GM15510 (cell line): ENCODE data around the gene GNAS.

Source experiments
- POLR2A ChIP-seq: IDR thresholded peaks from 3 replicates; pipeline ENCODE4 v1.6.1; 2011; ENCODE audit warnings: borderline replicate concordance; ENCODE audit not compliant: insufficient read length; ENCODE audit errors: extremely low read depth

GNAS gene

DNA sequence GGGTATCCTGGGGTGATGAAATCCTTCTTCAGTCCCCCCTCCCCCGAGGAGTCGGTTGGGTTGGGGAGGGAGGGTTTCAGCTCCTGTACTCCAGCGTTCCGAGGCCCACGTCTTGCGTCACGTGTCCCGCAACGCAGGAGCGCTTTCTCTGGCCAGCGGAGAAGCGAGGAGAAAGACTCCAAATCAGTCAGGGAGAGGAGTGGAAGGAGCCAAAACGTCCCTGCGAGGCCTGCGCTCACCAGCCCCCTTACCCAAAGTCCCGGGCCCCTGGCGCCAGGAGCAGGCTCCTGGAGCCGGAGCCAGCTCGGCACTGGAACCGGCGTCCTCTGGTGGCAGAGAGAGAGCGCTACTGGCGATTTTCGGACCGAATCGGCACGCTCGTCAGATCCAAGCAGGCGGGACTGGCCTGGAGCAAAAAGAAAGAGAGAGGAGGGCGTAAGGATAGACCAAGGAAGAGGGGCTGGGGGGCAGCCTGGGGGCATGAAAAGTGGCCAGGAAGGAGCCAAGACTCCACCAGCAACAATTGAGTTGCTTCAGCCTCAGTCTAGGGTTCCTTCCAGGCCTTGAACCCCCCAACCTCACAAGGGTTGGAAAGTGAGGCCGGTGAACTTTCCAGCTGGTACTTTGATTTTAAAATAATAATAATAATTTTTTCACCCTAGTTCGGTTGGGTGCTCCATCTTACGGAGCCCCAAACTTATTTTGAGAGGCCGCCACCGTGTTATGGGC lies at the start of gene GNAS:
GNAS (plus strand) TSS at position 174 of the 729 bp plus-strand sequence.
- no peak for TF ChIP-seq POLR2A

DNA sequence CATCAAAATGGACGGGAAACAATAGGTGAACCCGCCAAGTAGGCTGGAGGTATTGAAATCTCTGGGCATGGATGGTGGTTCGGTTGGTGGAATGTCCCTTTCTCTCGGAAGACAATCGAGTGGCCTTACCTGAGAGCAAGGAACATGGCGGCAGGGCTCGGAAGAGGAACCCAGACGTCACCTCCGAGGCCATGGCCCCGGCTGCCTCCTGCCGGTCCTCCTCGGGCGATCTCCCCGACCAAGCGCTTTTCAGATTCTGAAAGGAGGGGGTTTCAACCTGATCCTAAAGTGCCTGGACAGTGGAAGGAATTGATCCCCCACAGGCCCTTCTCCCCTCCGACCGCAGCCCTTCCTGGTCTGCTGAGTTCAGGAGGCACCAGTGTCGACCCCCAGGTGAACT lies 49.0 kb upstream of the GNAS start:
- TF ChIP-seq POLR2A, result no peak

DNA sequence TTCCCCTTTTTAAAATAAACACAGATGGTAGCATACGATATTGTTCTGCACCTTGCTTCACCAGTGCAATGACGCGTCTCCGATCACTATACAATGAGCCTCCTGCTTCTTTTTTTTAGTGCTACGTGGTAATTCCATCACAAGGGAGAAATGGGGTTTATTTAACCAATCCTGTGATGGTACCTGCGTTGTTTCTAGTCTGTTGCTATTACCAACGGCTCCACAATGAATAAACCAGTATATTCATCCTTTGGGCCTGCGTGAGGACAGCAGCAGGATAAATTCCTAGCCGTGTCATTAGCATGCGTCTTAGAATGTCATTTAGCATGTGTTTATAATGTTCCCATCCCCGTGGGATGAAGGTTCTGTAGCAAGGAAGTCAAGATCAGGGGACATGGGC lies 44.7 kb upstream of the GNAS start:
- TF ChIP-seq POLR2A, result no peak

DNA sequence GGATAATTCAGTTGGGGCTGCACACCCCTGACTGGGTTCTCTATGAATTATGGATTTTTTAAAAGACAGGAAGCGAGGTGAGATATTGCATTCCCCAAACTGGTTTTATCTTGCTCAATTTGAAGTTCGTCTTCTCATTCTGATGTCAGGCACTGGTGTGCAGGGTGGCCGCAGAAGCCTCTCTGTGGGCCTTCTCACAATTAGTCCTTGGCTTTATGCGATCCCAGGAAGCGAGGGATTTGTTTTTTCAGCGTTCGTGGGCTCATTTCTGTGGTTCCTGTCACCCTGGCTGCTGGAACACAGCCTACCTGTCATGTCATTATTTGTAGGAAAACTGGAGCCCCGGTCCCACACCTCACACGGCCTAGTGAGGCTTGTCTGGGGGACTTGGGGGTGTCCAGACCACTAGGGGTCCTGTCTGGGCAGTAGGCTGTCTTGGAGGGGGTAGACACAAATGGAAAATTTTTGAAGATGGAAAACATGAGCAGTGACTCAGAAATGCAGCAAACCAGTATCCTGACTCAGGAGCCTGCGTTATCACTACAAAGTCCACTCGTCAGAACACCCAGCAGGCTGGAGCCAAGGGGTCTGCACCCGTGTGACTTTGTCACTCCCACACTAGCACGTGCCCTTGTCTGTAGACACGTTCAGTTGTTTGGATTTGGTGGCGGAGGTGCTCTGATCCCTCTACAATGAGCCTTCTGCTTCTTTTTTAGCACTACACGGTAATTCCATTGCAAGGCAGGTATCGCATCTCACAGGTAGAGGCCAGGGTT lies 44.1 kb upstream of the GNAS start:
- TF ChIP-seq POLR2A, result no peak

DNA sequence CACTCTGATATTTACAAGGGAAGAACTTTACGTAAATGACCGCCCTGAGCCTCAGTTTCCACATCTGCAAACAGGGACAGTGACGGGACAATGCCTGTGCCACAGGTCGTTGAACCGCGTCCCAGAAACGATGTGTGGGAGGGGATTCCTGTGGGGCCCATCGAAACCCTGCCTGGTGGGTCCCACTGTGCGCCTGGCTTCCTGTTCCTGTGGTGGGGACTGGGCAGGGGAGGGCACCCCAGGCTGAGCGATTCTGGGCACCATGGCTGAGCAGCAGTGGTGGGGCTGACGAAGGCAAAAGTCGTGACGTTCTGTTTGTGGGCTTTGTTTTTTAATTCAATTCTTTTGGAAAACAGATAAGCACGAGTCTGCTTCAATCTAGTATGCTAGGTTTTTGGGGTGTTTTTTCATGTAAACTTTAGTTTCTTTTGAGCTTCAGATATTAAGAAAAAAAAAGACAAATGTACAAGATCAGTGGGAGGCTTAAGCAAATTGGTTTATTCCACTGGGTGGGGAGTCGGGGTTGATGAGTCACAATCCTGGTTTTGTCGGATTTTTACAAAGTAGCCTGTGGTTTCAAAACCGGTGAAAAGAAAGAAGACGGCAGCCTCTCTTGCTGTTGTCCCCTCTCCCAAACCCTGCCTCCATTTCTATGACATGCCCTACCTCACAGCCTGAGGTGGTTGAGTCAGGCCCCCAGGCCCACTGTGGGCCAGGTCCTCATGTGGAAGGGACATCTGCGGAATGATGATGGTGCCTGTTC lies 42.2 kb upstream of the GNAS start:
- TF ChIP-seq POLR2A, result no peak

DNA sequence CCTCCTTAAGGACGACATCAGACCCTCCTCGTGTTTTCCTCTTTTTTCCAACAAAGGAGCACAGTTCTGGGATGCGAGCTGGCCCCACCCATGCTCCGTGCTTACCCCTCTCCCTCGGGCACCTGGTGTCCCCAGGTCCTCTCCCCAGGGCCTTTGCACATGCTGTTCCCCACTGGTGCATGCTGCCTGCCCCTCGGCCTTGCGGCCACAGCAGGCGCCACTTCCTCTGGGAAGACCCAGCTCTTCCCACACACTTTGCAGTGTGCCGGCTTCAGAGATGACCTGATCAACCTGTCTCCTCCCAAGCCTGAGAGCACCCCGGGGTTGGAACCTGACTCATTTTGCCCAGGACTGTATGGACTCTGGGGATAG lies 41.7 kb upstream of the GNAS start:
- no peak for TF ChIP-seq POLR2A

DNA sequence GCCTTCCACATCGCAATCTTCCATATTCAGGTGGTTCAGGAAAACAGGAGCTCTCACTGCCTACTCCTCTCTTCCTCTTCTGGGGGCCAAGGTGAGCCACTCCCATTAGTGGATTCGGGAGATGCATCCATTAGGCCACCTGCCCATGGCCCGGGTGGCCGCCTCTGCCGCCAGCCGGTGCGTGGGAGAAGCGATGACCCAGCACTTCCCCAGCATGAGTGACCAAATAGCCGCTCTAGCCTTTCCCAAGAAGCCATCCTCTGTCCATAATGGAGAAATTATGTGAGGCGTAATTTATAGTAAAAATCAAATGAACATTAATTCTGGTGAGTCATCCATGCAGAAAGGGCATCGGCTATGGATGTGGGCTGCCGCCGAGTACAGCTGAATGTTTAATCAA lies 41.2 kb upstream of the GNAS start:
- no peak for TF ChIP-seq POLR2A

DNA sequence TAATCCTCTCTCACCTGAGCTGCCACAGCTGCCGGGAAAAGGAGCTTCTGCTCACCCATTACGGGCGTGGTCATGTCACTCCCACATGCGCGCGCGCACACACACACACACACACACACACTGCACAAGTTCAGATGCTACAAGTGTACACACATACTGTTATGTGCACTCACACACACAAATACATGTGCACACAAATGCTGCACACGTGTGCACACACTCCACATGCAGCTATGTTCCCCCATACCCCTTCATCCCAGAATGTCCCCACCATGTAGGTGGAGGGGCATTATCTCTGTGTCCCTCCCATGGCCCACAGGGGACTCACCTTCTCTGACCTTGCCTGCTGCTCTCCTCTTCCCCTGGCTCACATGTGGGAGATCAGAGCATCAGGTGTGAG lies 39.1 kb upstream of the GNAS start:
- TF ChIP-seq POLR2A, result no peak

DNA sequence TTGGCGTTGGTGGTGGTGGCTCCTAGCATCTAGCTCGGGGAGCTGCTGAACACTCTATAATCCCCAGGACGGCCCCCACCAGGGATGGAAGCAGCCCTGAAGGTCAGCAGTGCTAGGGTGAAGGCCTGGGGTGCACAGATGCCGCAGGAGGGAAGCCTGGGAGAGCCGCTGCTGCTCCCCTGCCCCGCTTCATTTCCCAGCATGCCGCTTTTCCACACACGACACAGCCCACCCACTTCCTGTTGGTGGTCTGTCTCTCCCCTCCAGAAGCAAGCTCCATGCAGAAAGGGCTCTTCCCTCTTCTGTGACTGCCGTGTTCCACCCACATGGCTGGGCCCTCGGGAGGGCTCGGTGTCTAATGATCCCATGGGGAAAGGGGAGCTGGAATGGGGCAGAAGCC lies 37.1 kb upstream of the GNAS start:
- TF ChIP-seq POLR2A, result no peak

DNA sequence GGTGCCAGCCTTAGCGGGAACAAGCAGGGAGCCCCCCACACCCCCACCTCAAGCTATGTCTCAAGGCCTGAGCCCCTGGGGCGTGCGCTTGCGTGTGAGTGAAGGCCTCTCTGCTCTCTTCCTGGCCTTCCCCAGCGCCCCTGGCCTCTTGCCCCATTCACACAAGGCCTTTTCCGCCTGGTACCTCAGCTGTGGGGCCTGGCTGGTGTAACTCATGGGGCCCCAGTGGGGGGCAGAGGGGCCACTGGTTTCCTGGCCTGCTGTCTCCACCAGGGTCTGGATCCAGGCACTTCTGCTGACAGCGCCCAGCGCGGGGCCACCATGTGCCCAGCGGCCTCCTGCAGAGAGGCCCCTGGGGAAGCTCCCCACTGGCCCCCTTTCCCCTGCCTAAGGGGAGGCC lies 36.5 kb upstream of the GNAS start:
- no peak for TF ChIP-seq POLR2A

DNA sequence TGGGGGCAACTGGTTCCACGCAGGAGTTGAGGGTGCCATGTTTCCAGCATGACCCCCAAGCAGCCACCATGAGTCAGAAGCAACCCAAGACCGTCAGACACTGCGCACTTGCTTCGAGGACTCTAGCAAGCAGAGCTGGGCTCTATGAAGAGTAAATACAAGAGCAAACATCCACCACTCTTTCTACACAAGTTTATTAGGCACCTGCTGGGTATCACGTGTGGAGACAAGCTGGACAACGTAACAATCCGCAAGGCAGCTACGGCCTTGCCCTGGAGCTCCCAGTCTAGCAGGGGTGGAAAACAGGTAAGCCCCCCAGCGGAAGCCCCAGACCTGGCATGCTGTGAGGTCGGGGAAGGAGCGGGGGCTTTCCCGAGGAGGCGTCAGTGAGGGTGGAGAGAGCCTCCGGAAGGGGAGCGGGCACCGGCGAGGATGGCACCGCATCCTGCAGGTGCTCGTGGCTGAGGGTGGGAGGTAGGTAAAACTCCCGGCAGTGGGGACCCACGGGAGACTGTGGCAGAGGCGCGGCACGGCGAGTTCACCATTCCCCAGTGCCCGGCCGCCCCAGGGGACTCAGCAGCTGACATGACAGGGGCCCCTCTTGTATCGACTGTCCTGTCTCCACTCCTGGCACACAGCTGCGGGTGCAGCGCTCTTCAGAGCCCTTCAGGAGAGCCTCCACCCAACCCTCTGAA lies 35.4 kb upstream of the GNAS start:
- TF ChIP-seq POLR2A, result no peak

DNA sequence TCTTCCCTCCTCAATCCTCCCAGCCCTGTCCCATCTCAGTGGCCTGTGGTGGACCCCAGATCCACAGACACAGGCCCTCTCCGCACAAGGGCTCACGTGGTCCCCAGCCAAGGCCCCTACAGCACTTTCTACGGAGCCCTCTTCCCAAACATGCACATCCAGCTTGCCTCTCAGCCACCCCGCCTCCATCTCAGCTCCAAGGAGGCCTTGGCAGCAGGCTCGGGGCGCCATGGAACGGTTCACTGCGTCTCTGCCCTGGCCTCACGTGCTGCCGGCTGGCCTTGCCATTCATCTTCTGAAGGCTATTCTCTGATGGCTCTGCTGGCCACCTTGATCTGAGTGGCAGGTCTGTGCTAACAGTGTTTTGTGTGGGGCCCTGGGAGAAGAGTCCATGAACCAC lies 34.8 kb upstream of the GNAS start:
- TF ChIP-seq POLR2A, result no peak

DNA sequence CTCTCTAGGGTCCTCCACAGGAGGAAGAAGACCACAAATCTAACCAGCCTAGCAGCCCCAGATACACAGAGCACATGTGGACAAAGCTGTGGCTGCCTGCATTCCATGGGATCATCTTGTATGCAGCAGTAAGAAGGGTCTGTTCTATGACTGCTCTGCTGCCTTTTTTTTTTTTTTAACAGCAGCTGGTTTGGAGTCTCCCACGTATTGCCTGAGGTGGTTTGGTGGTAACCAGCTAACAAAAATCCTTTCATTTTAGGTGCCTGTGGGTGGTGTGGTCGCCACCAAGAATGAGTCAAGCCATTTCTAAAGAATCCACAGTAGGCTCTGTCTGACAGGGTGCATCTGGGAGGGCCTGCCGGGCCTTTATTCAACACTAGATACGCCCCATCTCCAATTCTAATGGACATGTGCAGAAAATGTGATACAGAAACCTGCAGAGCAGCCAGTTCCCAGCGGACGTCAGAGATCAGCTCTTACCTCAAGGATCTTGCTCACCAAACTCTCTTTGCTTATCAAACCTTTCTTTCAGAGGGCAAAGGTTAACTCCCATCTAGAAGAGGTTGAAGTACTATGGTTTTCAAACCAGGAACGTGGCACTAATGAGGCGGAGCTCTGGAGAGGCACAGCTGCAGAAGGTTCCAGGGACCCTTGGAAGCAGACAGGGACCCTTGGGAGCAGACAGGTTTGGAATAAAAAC lies 33.8 kb upstream of the GNAS start:
- TF ChIP-seq POLR2A, result no peak

DNA sequence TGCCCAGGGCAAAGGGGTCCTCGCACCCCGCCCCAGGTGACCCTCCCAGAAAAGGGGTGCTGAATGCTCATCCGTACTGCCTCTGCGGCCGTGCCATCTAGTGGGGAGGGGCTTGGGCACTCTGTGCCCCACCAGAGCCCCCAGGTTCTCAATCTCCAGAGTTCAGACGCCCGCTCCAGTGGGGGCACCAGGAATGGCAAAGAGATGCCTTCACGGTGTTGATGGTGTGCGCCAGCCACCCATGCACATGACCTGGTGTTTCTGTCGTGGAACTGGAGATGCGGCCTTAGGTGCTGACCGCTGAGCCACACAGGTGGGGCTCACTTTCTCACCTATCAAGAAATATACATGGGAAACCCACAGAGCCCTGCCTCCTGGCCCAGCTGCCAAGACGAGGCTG lies 32.6 kb upstream of the GNAS start:
- no peak for TF ChIP-seq POLR2A

DNA sequence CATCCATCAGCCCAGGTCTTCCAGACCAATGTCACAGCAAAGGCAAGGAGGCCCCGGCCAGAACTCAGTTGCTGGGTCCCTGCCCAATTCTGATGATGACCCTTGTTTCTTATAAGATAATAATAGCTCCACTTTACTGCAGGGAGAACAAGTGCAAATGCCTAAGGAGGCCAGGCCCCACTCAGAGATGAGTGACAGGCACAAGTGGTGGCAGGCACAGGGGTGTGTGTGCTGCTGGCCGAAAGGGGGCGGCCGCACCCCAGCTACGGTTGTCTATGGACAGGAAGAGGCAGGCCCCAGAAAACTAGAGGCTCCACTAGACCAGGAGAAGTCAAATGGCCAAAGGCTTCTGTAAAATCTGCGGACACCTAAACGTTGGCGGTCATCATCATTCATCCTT lies 30.4 kb upstream of the GNAS start:
- no peak for TF ChIP-seq POLR2A
